Ishikawa (cell line): ENCODE measurements around the gene ROBO1.

ENCODE experiments used
- CEBPB ChIP-seq: IDR thresholded peaks from 2 replicates; pipeline ENCODE4 v1.6.1; 2012
- CREB1 ChIP-seq: IDR thresholded peaks from 2 replicates; pipeline ENCODE4 v1.6.1; 2012; ENCODE audit warnings: low read depth
- EGR1 ChIP-seq: IDR thresholded peaks from 2 replicates; pipeline ENCODE4 v1.6.1; 2012
- EP300 ChIP-seq: IDR thresholded peaks from 2 replicates; pipeline ENCODE4 v1.6.1; 2012; ENCODE audit warnings: borderline replicate concordance
- FOXM1 ChIP-seq: IDR thresholded peaks from 2 replicates; pipeline ENCODE4 v1.6.1; 2012; ENCODE audit warnings: low read depth, borderline replicate concordance
- MAX ChIP-seq: IDR thresholded peaks from 2 replicates; pipeline ENCODE4 v1.6.1; 2012
- NFIC ChIP-seq: IDR thresholded peaks from 2 replicates; pipeline ENCODE4 v1.6.1; 2012
- RAD21 ChIP-seq: IDR thresholded peaks from 2 replicates; pipeline ENCODE4 v1.6.1; 2012; ENCODE audit warnings: low read depth
- REST ChIP-seq: IDR thresholded peaks from 2 replicates; pipeline ENCODE4 v1.6.1; 2012; ENCODE audit warnings: low read depth, mild to moderate bottlenecking
- TAF1 ChIP-seq: IDR thresholded peaks from 2 replicates; pipeline ENCODE4 v1.6.1; 2012; ENCODE audit warnings: low read depth, mild to moderate bottlenecking
- TCF12 ChIP-seq: IDR thresholded peaks from 2 replicates; pipeline ENCODE4 v1.6.1; 2012; ENCODE audit warnings: low read depth
- TEAD4 ChIP-seq: IDR thresholded peaks from 2 replicates; pipeline ENCODE4 v1.6.1; 2012
- USF1 ChIP-seq: IDR thresholded peaks from 2 replicates; pipeline ENCODE4 v1.6.1; 2012
- YY1 ChIP-seq: IDR thresholded peaks from 2 replicates; pipeline ENCODE4 v1.6.1; 2012; ENCODE audit warnings: low read depth
- ZBTB7A ChIP-seq: IDR thresholded peaks from 2 replicates; pipeline ENCODE4 v1.6.1; 2012; ENCODE audit warnings: low read depth

ROBO1 gene

GRCh38 chr3:78863306-78864203 lies 904.2 kb downstream of the ROBO1 start:
- TF ChIP-seq MAX (no peak), CEBPB (no peak), EGR1 (no peak), USF1 (no peak)

- TF ChIP-seq REST: no peak
- no peak for TF ChIP-seq FOXM1
- TF ChIP-seq NFIC: no peak
- TF ChIP-seq YY1: no peak
- no peak for TF ChIP-seq EP300
- TF ChIP-seq MAX: no peak
- TF ChIP-seq TCF12: no peak
- TF ChIP-seq CREB1: no peak
- no peak for TF ChIP-seq USF1
- no peak for TF ChIP-seq RAD21
- no peak for TF ChIP-seq TEAD4
- TF ChIP-seq EGR1: no peak
- TF ChIP-seq ZBTB7A: no peak
- no peak for TF ChIP-seq CEBPB
- no peak for TF ChIP-seq TAF1
Measured at GRCh38 chr3:78861156-78861555, 906.6 kb downstream of the ROBO1 start.

GRCh38 chr3:78860567-78860966 lies 907.2 kb downstream of the ROBO1 start:
- no peak for TF ChIP-seq RAD21
- TF ChIP-seq TAF1: no peak
- TF ChIP-seq REST: no peak
- TF ChIP-seq EGR1: no peak
- TF ChIP-seq TEAD4: no peak
- no peak for TF ChIP-seq ZBTB7A
- no peak for TF ChIP-seq EP300

- TF ChIP-seq REST: no peak
- TF ChIP-seq TEAD4: no peak
- no peak for TF ChIP-seq USF1
- no peak for TF ChIP-seq TAF1
- no peak for TF ChIP-seq CEBPB
- TF ChIP-seq EP300: no peak
- TF ChIP-seq TCF12: no peak
- TF ChIP-seq EGR1: no peak
- no peak for TF ChIP-seq NFIC
- no peak for TF ChIP-seq YY1
Measured at GRCh38 chr3:78858910-78859309, 908.9 kb downstream of the ROBO1 start.
